ENCODE data around the gene ATAD3A.
"Not testable (repeated sequence)": the region's sequence is repeated elsewhere in the genome, so short reads cannot be mapped to it uniquely, and the experiment has no call there.

Gene ATAD3A

DNA sequence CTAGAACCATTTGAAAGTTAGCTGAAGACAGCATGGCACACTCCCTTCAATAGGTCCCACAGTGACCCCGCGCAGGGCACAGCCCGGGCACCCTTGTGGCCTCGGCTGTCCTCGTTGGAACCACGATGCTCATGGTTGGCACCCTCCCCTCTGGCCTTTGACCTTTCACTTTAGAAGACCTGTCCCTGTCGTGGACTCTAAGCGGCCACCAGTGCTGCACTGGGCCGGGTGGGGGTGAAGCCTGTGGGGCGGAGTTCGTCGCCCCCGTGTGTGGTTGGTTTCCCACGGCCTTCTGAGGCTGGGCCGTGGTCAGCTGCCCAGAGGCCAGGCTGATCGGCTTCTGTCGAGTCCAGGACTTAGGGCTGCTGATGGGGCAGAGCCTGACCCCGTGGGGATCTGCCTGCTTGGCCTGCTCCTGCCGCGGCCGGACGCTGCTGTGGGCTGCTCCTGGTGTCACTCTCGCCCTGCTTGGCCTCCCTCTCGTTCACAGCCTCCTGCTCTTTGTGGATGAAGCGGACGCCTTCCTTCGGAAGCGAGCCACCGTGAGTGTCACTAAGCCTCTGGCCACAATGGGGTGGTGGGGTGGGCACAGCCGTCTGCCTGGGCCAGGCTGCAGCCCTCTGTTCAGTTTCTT lies 12.9 kb downstream of the ATAD3A start:
- CTCF ChIA-PET, H3K27me3 Mint-ChIP-seq, H3K9me3 Mint-ChIP-seq, H3K4me3 Mint-ChIP-seq, DNase-seq, H3K4me1 Mint-ChIP-seq, H3K27ac Mint-ChIP-seq: not testable (repeated sequence)
- peaks cover 15% of the 10 kb centered on the region for H3K36me3 Mint-ChIP-seq

GRCh38 chr1:1526476-1526875 lies 14.5 kb downstream of the ATAD3A start:
- H3K27me3 Mint-ChIP-seq, H3K9me3 Mint-ChIP-seq, H3K27ac Mint-ChIP-seq, CTCF ChIA-PET, H3K4me1 Mint-ChIP-seq, H3K4me3 Mint-ChIP-seq, DNase-seq: not testable (repeated sequence)
- H3K36me3 Mint-ChIP-seq = peaks cover 22% of the 10 kb centered on the region

GRCh38 chr1:1527092-1527816 lies 15.3 kb downstream of the ATAD3A start:
- no peak for DNase-seq
- peaks cover 8% of the 10 kb centered on the region for H3K9me3 Mint-ChIP-seq
- H3K4me1 Mint-ChIP-seq = no peaks in the 10 kb centered on the region
- H3K27ac Mint-ChIP-seq = no peak overlapping the region
- no peaks in the 10 kb centered on the region for H3K27me3 Mint-ChIP-seq
- peaks cover 27% of the 10 kb centered on the region for H3K36me3 Mint-ChIP-seq
- CTCF ChIA-PET = no interaction called here
- no peak overlapping the region for H3K4me3 Mint-ChIP-seq

DNA sequence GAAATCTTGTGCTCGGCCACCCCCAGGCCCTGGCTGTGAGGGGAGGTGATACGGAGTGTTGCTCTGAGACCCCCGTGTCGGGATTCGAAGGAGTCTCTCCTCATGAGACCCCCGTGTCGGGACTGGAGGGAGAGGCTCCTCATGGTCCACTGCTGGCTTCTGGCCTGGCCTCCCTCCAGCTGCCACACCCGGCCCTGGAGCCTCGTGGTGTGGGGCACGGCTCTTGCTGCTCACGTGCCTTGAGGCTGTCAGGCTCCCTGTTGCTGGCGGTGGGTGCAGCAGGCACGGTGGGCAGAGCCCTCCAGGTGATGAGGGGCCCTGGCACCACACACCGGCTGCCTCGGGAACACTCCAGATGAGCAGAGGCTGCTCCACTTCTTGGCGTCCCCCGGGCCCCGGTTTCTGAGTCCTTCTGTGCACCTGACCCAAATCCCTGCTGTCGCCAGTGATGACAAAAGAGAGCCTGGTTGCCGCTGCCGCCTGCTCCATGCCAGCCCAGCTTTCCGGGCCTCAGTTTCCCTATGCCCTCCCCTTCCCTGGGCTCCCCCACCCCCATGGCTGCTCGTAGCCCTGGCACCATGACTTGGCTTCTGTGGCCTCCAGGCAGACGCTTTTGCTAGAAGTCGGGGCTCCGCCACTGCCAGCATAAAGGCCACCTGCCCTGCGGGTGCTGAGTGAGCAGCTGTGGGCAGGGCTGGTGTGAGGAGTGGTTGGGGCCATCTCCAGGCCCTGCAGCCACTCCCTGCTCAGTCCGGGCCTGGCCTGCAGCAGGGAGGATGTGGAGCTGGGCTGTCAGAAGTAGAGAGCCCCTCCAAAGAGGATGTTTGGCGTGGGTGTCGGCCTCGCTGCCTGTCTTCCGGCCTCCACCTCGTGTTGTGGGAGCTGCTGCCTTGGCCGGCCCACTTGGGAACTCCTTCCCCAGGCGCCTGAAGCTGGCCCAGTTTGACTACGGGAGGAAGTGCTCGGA lies 16.6 kb downstream of the ATAD3A start:
- H3K27me3 Mint-ChIP-seq = no peaks in the 10 kb centered on the region
- CTCF ChIA-PET = no interaction called here
- no peak for DNase-seq
- H3K4me3 Mint-ChIP-seq = no peak overlapping the region
- H3K36me3 Mint-ChIP-seq = peaks cover 27% of the 10 kb centered on the region
- H3K4me1 Mint-ChIP-seq = no peaks in the 10 kb centered on the region
- no peak overlapping the region for H3K27ac Mint-ChIP-seq
- H3K9me3 Mint-ChIP-seq = peaks cover 8% of the 10 kb centered on the region

GRCh38 chr1:1529321-1529720 lies 17.4 kb downstream of the ATAD3A start:
- Mint-ChIP-seq H3K4me3 (no peak overlapping the region), H3K36me3 (peaks cover 25% of the 10 kb centered on the region), H3K27ac (no peak overlapping the region), H3K4me1 (no peaks in the 10 kb centered on the region), H3K9me3 (peaks cover 8% of the 10 kb centered on the region), H3K27me3 (no peaks in the 10 kb centered on the region)
- CTCF ChIA-PET = no interaction called here
- DNase-seq = no peak

- Mint-ChIP-seq H3K36me3 (peaks cover 25% of the 10 kb centered on the region), H3K4me3 (no peak overlapping the region), H3K4me1 (no peaks in the 10 kb centered on the region), H3K27me3 (no peaks in the 10 kb centered on the region), H3K27ac (no peak overlapping the region), H3K9me3 (peaks cover 8% of the 10 kb centered on the region)
- no peak for DNase-seq
- CTCF ChIA-PET = no interaction called here
Measured at GRCh38 chr1:1529936-1530335, 18.0 kb downstream of the ATAD3A start.

DNA sequence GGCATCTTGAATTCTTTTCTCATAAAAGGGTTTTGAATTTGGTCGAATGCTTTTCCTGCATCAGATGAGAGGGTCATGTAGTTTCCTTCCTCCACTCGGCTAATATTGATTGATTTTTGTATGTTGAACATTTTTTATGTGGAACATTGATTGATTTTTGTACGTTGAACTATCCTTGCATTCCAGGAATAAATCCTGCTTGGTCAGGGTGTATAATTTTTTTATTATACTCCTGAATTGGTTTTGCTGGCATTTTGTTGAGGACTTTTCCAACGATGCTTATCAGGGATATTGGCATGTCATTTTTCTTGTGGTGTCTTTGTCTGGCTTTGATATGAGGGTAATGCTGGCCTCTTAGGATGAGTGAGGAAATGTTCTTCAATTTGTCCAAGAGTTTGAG lies 20.0 kb downstream of the ATAD3A start:
- H3K27ac Mint-ChIP-seq = no peak overlapping the region
- H3K4me1 Mint-ChIP-seq = no peaks in the 10 kb centered on the region
- no peak for DNase-seq
- peaks cover 8% of the 10 kb centered on the region for H3K9me3 Mint-ChIP-seq
- H3K27me3 Mint-ChIP-seq = no peaks in the 10 kb centered on the region
- CTCF ChIA-PET = no interaction called here
- no peak overlapping the region for H3K4me3 Mint-ChIP-seq
- H3K36me3 Mint-ChIP-seq = peaks cover 25% of the 10 kb centered on the region

GRCh38 chr1:1533176-1533893 lies 21.4 kb downstream of the ATAD3A start:
- H3K9me3 Mint-ChIP-seq, H3K4me1 Mint-ChIP-seq, H3K27ac Mint-ChIP-seq, DNase-seq, H3K27me3 Mint-ChIP-seq, H3K4me3 Mint-ChIP-seq, CTCF ChIA-PET: not testable (repeated sequence)
- H3K36me3 Mint-ChIP-seq = peaks cover 19% of the 10 kb centered on the region

DNA sequence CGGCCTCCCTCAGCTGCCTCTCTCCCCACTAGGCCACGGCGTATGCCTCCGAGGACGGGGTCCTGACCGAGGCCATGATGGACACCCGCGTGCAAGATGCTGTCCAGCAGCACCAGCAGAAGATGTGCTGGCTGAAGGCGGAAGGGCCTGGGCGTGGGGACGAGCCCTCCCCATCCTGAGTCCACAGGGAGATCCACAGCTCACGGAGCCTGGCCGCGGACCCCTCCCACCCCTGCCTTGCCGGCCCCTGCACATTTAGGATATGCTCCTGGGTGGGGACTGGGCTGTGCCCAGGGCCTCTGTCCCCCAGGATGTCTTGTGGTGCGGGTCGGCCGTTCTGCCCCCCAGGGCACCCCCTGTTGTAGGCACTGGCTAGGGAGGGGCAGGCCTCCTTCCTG lies 21.9 kb downstream of the ATAD3A start:
- peaks cover 19% of the 10 kb centered on the region for H3K36me3 Mint-ChIP-seq
- CTCF ChIA-PET, H3K9me3 Mint-ChIP-seq, DNase-seq, H3K4me3 Mint-ChIP-seq, H3K27ac Mint-ChIP-seq, H3K27me3 Mint-ChIP-seq, H3K4me1 Mint-ChIP-seq: not testable (repeated sequence)

DNA sequence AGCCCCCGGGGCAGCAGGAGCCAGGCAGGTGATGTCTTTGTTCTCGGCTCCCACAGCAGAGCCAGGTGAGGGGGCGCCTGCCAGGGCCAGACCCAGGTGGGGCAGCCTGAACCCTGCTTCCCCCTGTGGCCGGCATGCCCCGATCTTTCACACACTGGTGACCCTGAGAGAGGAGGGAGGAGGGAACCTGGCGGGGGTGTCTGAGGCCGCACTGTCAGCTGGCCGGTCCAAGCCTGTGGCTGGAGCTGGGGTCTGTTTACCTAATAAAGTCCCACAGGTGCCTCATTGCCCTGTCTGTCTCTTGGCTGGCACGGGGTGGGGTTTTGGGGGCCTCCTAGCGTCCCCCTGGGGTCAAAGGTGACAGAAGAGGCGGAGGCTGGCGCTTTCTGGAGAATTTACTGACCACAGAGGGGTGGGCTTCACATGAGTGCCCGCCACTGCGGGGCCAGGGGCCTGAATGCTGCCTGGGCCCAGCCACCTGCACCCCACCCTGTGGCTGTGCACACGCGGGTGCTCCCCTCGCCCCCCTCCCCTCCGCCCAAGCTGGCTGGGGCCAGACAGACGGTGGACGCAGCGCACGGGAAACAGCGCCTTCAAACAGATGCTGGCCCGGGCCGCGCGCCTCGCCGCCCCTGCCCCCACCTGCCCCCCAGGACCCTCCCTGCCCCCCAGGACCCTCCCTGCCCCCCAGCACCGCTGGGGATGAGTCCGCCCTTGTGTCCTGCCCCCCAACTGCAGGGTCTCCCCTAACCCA lies 22.6 kb downstream of the ATAD3A start:
- H3K27me3 Mint-ChIP-seq = peaks cover 15% of the 10 kb centered on the region
- H3K36me3 Mint-ChIP-seq = peaks cover 15% of the 10 kb centered on the region
- no peak overlapping the region for H3K27ac Mint-ChIP-seq
- no peak overlapping the region for H3K4me3 Mint-ChIP-seq
- H3K4me1 Mint-ChIP-seq = no peaks in the 10 kb centered on the region
- DNase-seq = no peak
- CTCF ChIA-PET = no interaction called here
- H3K9me3 Mint-ChIP-seq = peaks cover 8% of the 10 kb centered on the region

DNA sequence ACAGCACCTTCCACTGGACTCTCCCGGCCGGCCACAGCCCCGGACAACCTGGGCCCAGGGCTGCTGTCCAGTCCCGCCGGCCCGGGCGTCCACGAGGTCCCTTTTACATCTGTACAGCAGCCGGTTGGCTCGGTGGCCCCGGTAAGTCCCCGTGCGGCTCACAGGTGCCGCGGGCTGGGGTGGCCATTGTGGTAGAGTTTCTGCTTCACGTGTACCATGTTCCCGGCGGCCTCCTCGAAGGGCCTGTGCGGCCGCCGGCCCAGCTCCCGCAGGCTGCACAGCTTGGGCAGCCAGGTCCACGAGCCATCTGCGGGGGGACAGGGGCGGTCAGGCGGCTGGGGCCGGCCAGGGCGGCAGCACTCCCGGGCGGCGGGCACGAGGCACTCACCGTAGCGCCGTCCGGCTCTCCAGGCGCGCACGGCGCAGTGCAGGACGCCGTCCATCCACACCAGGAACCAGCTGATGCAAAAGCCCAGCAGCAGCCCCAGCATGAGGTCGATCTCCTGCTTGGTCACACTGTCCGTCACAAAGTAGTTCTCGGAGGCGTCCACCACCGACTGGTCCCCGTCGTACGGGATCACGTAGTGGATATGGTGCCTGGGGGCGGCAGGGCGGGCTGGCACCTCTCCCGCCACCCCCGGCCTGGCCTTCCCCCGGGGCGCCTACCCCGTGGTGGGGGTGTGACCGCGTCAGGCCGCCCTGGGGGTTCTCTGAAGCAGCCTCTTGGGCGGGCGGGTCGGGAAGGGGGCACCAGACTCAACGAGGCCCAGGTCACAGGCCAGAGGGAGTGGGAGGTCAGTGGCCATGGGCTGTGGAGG lies 23.4 kb downstream of the ATAD3A start:
- Mint-ChIP-seq H3K4me3 (no peak overlapping the region), H3K36me3 (peaks cover 8% of the 10 kb centered on the region), H3K4me1 (no peaks in the 10 kb centered on the region), H3K27ac (no peak overlapping the region), H3K9me3 (peaks cover 8% of the 10 kb centered on the region), H3K27me3 (peaks cover 17% of the 10 kb centered on the region)
- CTCF ChIA-PET = no interaction called here
- no peak for DNase-seq

GRCh38 chr1:1536019-1536937 lies 24.3 kb downstream of the ATAD3A start:
- no peak overlapping the region for H3K4me3 Mint-ChIP-seq
- no peaks in the 10 kb centered on the region for H3K4me1 Mint-ChIP-seq
- no peak for DNase-seq
- H3K27ac Mint-ChIP-seq = no peak overlapping the region
- CTCF ChIA-PET = no interaction called here
- H3K27me3 Mint-ChIP-seq = peaks cover 17% of the 10 kb centered on the region
- H3K36me3 Mint-ChIP-seq = peaks cover 5% of the 10 kb centered on the region
- peaks cover 5% of the 10 kb centered on the region for H3K9me3 Mint-ChIP-seq
